Cardiac muscle cell (in vitro differentiated cells and primary cell): ENCODE measurements around the gene TTC34. TPM values are rescaled to one million over a fixed set of nuclear protein-coding genes. Genes with fewer than 3 reads are reported as not detected.

ENCODE experiments used
- DNase-seq, 2 donors: peaks; one replicate each; pipeline versions ENCODE4 v3.0.0 to v3.0.0-alpha.2; 2010 to 2017; ENCODE audit warnings: low read depth in 1 of 2, low spot score in 1 of 2
- H3K27ac ChIP-seq: fragments of 200-600 bp; sonication (generic); 2 replicates; pipeline ENCODE4 v1.5.1; 2016
- H3K27me3 ChIP-seq: fragments of 200-600 bp; sonication (generic); 2 replicates; pipeline ENCODE4 v1.6.0; 2016; ENCODE audit warnings: control low read depth
- H3K36me3 ChIP-seq: fragments of 200-600 bp; sonication (generic); 2 replicates; pipeline ENCODE4 v1.5.1; 2016; ENCODE audit warnings: control low read depth
- H3K4me1 ChIP-seq: fragments of 200-600 bp; sonication (generic); 2 replicates; pipeline ENCODE4 v1.8.1; 2017; ENCODE audit warnings: low read depth, mild to moderate bottlenecking, mixed run types
- H3K4me3 ChIP-seq: fragments of 200-600 bp; sonication (generic); 2 replicates; pipeline ENCODE4 v1.5.1; 2016; ENCODE audit warnings: mild to moderate bottlenecking
- H3K9me3 ChIP-seq: fragments of 200-600 bp; sonication (generic); 2 replicates; pipeline ENCODE4 v1.5.1; 2017; ENCODE audit warnings: low read depth, mild to moderate bottlenecking, control low read depth
- polyA plus RNA-seq: library from polyadenylated mRNA; unstranded; fragments of >200 nt; fragmentation: Nextera tagmentation; extraction: Ambion mirVana; gene quantifications from 2 replicates; pipeline ENCODE4 v1.2.1, GENCODE V29; 2016
- total RNA-seq: library from RNA; depleted of rRNA; stranded (reverse); fragments of >200 nt; gene quantifications from 2 replicates; pipeline ENCODE4 v1.2.3, GENCODE V29; 2016
- TF ChIP-seq, protein P1 (sequence below): IDR thresholded peaks from 2 replicates; pipeline ENCODE4 v1.5.1; 2012; ENCODE audit warnings: low read depth, mild to moderate bottlenecking, low read length

The TTC34 gene
- total and polyA plus RNA-seq, 2 experiments from 2014 or later: not detected

- no peaks in the 10 kb centered on the region for H3K4me1 ChIP-seq
- H3K9me3 ChIP-seq: no peaks in the 10 kb centered on the region
- no peaks in the 10 kb centered on the region for H3K36me3 ChIP-seq
- no peaks in the 10 kb centered on the region for H3K27me3 ChIP-seq
- no peak overlapping the region for H3K27ac ChIP-seq
- TF ChIP-seq, protein P1, sequence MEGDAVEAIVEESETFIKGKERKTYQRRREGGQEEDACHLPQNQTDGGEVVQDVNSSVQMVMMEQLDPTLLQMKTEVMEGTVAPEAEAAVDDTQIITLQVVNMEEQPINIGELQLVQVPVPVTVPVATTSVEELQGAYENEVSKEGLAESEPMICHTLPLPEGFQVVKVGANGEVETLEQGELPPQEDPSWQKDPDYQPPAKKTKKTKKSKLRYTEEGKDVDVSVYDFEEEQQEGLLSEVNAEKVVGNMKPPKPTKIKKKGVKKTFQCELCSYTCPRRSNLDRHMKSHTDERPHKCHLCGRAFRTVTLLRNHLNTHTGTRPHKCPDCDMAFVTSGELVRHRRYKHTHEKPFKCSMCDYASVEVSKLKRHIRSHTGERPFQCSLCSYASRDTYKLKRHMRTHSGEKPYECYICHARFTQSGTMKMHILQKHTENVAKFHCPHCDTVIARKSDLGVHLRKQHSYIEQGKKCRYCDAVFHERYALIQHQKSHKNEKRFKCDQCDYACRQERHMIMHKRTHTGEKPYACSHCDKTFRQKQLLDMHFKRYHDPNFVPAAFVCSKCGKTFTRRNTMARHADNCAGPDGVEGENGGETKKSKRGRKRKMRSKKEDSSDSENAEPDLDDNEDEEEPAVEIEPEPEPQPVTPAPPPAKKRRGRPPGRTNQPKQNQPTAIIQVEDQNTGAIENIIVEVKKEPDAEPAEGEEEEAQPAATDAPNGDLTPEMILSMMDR: no peak
- H3K4me3 ChIP-seq: no peak overlapping the region
- DNase-seq: no peak
These were observed 6.9 kb upstream of the TTC34 start for GRCh38 chr1:2808386-2808705.

DNA sequence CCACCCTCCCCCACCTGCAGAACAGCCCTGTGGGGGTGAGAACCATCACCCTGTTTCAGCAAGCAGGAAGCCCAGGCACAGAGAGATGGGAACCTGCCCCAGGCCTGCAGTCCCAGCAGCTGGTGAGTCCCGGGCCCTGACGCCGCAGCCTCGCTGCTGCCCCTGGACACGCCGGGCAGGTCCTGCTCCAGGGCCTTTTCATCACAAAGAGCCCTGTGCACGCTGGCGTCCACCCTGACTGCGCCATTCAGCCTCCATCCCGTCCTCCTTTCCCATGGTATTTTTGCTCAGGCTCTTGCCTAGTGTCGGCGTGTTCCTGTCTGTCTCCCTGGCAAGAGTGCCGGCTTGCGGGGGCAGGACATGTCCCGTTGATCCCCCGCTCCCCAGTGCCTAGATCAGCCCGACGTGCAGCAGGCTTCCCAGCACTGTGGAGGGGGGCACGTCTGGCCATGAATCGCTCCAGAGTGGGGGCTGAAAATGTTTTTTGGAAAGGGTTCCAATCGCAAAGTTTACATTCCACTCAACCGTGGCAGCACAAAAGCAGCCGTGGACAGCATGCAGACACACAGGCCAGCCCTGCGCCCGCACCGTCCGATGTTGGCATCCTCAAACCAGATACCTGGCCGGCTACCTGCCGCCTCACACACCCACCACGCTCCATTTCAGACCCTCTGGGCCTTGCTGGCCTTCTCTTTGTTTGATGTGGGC lies 6.3 kb upstream of the TTC34 start:
- no peaks in the 10 kb centered on the region for H3K27me3 ChIP-seq
- H3K27ac ChIP-seq: no peak overlapping the region
- no peak for DNase-seq
- TF ChIP-seq, protein P1: no peak
- H3K4me1 ChIP-seq: no peaks in the 10 kb centered on the region
- no peaks in the 10 kb centered on the region for H3K36me3 ChIP-seq
- H3K4me3 ChIP-seq: no peak overlapping the region
- no peaks in the 10 kb centered on the region for H3K9me3 ChIP-seq

DNA sequence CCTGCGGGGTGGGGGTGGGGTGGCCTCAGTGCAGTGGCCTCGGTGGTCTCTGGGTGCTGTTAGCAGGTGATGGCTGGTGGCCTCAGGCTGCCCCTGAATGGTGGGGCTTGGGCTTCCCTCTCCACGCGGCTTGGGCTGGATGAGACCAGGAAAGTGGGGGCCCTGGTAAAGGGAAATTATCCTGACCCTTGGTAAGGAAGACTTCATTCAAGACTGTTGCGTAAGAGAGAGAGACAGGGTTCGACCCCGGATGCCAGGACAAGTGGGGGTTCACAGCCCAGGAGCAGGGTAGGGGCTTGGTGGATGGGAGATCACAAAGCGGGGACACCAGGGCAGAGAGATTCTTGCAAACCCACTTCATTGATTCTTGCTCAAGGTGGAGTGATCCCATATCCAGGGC lies 5.5 kb upstream of the TTC34 start:
- H3K27me3 ChIP-seq: no peaks in the 10 kb centered on the region
- H3K4me3 ChIP-seq: no peak overlapping the region
- H3K9me3 ChIP-seq: no peaks in the 10 kb centered on the region
- no peak overlapping the region for H3K27ac ChIP-seq
- H3K4me1 ChIP-seq: no peaks in the 10 kb centered on the region
- H3K36me3 ChIP-seq: no peaks in the 10 kb centered on the region
- TF ChIP-seq, protein P1: no peak
- DNase-seq: no peak

- Histone ChIP-seq H3K4me1 (no peaks in the 10 kb centered on the region), H3K4me3 (no peak overlapping the region), H3K9me3 (no peaks in the 10 kb centered on the region), H3K27ac (no peak overlapping the region), H3K36me3 (no peaks in the 10 kb centered on the region), H3K27me3 (no peaks in the 10 kb centered on the region)
- TF ChIP-seq, protein P1: no peak
- no peak for DNase-seq
These were observed 5.1 kb upstream of the TTC34 start for GRCh38 chr1:2806591-2806990.

DNA sequence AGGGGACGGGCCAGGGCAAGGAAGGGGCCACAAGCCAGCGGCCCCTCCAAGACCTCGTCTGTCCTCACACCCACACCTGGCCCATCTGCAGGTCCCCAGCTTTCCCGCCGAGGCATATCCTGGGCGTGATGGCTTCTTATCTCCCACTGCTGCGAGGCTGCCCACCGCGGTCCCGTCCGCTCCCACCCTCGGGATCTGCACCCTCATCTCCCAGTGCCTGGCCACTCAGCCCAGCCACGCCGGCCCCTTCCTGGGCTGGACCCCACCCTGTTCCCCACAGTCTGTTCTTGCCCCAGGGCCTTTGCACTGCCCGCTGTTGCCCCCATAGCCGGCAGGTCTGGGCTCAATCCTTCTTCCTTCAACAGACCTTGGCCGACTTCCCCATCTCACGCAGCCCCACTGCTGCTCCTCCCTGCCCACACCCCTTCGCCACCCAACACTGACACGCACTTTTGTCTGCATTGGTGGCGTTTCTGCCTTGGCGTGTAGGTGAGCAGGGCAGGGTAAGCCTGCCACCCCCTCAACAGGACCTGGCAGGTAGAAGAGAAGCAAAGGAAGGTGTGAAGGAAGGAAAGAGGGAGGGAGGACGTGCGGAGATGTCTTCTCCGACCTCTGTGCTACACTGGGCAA lies 4.4 kb upstream of the TTC34 start:
- no peak overlapping the region for H3K4me3 ChIP-seq
- no peak for DNase-seq
- H3K27me3 ChIP-seq: no peaks in the 10 kb centered on the region
- TF ChIP-seq, protein P1: no peak
- H3K9me3 ChIP-seq: no peaks in the 10 kb centered on the region
- no peak overlapping the region for H3K27ac ChIP-seq
- no peaks in the 10 kb centered on the region for H3K4me1 ChIP-seq
- H3K36me3 ChIP-seq: no peaks in the 10 kb centered on the region
